Fibroblast of villous mesenchyme (primary cell): ENCODE measurements around the gene HNRNPU. TPM values are rescaled to one million over a fixed set of nuclear protein-coding genes. Genes with fewer than 3 reads are reported as not detected.

ENCODE experiments used
- DNase-seq: peaks from one replicate; pipeline ENCODE4 v3.0.0-alpha.2; 2010; ENCODE audit warnings: low read depth
- H3K4me3 ChIP-seq: 2 replicates; pipeline ENCODE4 v1.5.1; 2011; ENCODE audit warnings: low read depth, mild to moderate bottlenecking, low read length
- CTCF ChIP-seq: IDR thresholded peaks from 2 replicates; pipeline ENCODE4 v1.5.1; 2012; ENCODE audit warnings: low read depth, mild to moderate bottlenecking, low read length; ENCODE audit not compliant: insufficient read depth
- total RNA-seq: library from RNA; depleted of rRNA; stranded (reverse); fragments of >200 nt; gene quantifications from 2 replicates; pipeline ENCODE4 v1.2.3, GENCODE V29; 2012

HNRNPU gene
- total RNA-seq, 1 donor: 324 TPM

- DNase-seq: peak; percentile 12
Observed at GRCh38 chr1:244863491-244864252, 671 bp downstream of the HNRNPU start.

GRCh38 chr1:244862699-244863490, 1.4 kb downstream of the HNRNPU start:
- peak overlapping the region; percentile 98 for H3K4me3 ChIP-seq

More at GRCh38 chr1:244863491-244864252, 671 bp downstream of the HNRNPU start:
- no peak for TF ChIP-seq CTCF
- H3K4me3 ChIP-seq: peak overlapping the region; percentile 98

GRCh38 chr1:244862354-244862698, 2.0 kb downstream of the HNRNPU start:
- H3K4me3 ChIP-seq: peak overlapping the region; percentile 98
- DNase-seq: peak; percentile 23
- TF ChIP-seq CTCF: no peak

More at GRCh38 chr1:244862699-244863490, 1.4 kb downstream of the HNRNPU start:
- peak; percentile 96 for DNase-seq
- TF ChIP-seq CTCF: no peak

- TF ChIP-seq CTCF: no peak
- no peak for DNase-seq
- peak overlapping the region; percentile 98 for H3K4me3 ChIP-seq
Observed at GRCh38 chr1:244861683-244862082, 2.7 kb downstream of the HNRNPU start.

GRCh38 chr1:244860914-244861610, 3.3 kb downstream of the HNRNPU start:
- TF ChIP-seq CTCF: no peak
- H3K4me3 ChIP-seq: peak overlapping the region; percentile 98
- DNase-seq: no peak

DNA sequence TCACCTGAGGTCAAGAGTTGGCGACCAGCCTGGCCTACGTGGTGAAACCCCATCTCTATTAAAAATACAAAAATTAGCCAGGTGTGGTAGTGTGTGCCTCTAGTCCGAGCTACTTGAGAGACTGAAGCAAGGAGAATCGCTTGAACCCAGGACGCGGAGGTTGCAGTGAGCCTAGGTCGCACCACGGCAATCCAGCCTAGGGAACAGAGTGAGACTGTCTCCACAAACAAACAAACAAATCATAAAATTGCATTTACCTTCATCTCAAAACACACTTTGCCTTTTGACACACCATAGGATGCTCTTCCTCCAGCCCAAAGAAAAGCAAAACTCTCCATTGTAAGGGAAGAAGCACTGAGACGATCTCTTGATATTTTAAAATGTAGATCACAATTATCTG, 4.3 kb downstream of the HNRNPU start:
- no peak for TF ChIP-seq CTCF
- H3K4me3 ChIP-seq: peak overlapping the region; percentile 98
- no peak for DNase-seq
